ENCODE data around the gene PMVK.

GRCh38 chr1:154953611-154954038 is 17.1 kb upstream of the PMVK start:
- TF ChIP-seq CEBPB (IDR thresholded peaks at IDR 0.05), result no peak
- no peak for TF ChIP-seq REST (IDR thresholded peaks at IDR 0.05; ENCODE audit: low read depth)
- no peak for TF ChIP-seq TAF1 (IDR thresholded peaks at IDR 0.05; ENCODE audit: low read depth)
- TF ChIP-seq CREB1 (IDR thresholded peaks at IDR 0.05; ENCODE audit: low read depth), result no peak

Data from Ishikawa (cell line).